HG03460 (cell line): ENCODE results near the gene FBLN7.
"Not testable (repeated sequence)": the region's sequence is repeated elsewhere in the genome, so short reads cannot be mapped to it uniquely, and the experiment has no call there.

Experiments
- ATAC-seq: cut with Tn5 transposase; IDR thresholded peaks from one replicate; pipeline ENCODE4 v1.9.1; 2021; ENCODE audit not compliant: unreplicated experiment

The FBLN7 gene

DNA sequence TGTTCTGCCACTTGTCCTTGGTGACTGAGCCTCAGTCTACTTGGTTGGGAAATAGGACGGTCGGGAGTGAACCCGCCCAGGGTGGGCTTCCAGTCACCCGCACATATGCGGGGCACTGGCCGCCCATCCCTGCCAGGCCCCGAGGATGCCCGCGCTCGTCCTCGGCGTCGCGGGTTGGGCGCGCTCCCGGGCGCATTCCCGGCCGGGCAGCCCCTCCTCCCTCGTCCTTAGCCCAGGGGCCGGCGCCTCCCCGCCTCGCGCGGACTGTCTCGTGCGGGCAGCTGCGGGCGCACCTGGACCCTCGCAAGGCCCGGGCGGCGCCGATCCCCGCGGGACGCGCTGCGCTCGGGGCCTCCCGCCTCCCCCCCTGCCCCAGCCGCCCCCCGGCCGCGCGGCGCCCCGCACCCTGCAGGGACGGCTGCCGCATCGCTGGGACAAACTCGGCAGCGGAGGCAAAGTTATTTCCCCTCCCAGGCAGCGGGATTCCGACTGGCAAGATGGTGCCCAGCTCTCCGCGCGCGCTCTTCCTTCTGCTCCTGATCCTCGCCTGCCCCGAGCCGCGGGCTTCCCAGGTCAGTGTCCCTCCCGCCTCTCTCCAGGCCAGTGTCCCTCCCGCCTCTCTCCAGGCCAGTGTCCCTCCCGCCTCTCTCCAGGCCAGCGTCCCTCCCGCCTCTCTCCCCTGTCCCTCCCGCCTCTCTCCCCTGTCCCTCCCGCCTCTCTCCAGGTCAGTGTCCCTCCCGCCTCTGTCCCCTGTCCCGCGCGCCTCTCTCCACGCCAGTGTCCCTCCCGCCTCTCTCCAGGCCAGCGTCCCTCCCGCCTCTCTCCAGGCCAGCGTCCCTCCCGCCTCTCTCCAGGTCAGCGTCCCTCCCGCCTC, at the start of gene FBLN7:
FBLN7 (plus strand) TSS at position 227 of the 874 bp plus-strand sequence; CDS start at position 498, 271 bp downstream.
- ATAC-seq, result no peak

DNA sequence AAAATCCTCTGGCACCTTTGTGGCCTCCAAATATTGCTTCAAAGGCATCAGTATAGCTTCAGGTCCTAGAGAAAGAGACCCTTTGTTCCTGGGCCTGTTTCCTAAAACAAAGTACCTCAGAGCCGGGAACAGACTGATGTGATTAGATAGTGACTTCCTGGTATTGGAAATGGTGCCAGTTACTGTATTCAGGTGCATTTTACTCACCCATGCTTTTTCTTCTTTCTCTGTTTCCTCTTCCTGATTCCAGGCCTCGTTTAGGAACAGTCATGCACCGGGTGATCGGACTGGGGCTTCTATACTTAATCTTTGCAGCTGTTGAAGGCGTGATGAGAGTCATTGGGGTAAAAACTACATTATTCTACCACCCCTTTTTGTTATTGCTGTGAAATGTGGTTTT, 48.8 kb upstream of the FBLN7 start:
- no peak for ATAC-seq

DNA sequence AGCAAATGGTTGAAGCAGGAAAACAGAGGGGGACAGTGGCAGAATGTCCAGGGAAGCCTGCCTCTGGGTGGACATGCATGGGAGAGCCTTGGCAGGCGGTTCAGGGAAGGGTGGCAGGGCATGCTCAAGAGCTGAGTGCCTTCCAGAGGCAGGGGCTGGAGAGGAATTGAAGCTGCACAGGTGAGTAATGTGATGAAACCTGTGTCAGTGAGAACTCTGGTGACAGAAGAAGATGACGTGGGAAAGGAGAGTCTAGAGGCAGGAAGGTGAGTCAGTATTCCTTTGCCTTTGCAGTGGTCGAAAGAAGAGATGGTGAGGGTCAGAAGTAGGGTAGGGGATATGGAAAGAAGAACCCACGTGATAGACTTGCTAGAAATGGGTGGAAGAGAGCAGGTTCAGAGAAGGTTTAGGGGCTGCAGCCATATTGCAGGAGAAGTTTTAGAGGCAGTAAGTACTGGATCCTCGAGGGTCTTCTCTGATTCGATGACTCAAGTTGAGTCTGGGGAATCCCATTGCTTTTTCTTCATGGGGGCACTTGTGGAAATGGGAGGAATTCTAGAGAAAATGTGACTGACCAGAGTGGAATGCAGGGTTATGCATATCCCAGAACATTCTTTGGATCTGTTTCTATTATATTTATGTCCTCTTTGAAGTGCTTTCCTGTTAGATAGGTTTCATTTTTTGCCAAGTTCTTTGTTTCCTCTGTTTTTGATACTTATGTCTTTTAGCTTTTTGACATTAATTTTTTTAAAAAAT, 45.7 kb upstream of the FBLN7 start:
- ATAC-seq, result no peak

DNA sequence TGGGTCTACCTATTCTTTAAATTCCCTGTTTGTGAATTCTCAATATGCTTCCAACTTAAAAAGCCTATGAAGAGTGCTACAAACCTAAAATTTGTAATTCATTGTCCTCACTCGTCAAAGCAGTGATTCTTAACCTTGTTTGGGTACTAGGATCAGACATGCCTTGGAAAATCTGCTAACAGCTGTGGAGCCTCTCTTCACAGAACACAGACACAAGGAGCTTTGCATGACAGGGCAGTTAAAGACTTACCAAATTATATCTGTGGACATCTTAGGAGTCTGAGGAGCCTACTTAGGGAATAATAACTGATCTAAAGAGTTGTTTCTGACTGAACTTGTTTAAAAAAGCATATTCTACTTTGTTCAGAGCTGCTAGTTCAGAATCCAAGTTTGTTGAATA, 45.0 kb upstream of the FBLN7 start:
- ATAC-seq, result no peak

- no peak for ATAC-seq
These were observed 42.5 kb upstream of the FBLN7 start for GRCh38 chr2:112095681-112096080.

- no peak for ATAC-seq
These were observed 42.1 kb upstream of the FBLN7 start for GRCh38 chr2:112096098-112096497.

- ATAC-seq, result no peak
These were observed 29.9 kb upstream of the FBLN7 start for GRCh38 chr2:112108178-112108832.

GRCh38 chr2:112109278-112109677, 28.9 kb upstream of the FBLN7 start:
- no peak for ATAC-seq

- ATAC-seq, result no peak
These were observed 27.2 kb upstream of the FBLN7 start for GRCh38 chr2:112110966-112111365.

GRCh38 chr2:112113354-112113753, 24.8 kb upstream of the FBLN7 start:
- not testable (repeated sequence) for ATAC-seq

DNA sequence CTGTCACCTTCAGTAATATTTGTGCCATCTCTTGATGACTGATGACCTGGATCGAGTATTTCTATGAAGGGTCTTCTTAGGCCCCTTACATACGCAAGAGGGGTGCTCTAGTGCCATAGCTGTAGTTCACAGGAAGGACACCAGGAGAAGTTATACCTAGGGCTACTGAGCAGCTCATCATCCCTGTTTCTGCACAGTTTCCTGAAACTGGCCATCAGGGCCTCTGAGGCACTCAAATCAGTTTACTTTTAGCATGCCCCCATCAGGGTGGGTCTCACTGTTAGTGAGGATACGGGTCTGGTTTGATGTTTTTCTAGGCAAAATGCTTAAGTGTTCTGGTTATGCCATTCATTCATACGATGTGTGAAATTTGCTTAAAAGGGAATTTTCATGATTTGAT, 20.0 kb upstream of the FBLN7 start:
- no peak for ATAC-seq

- ATAC-seq, result no peak
These were observed 16.4 kb upstream of the FBLN7 start for GRCh38 chr2:112121682-112122254.

GRCh38 chr2:112129060-112129459, 9.1 kb upstream of the FBLN7 start:
- no peak for ATAC-seq

DNA sequence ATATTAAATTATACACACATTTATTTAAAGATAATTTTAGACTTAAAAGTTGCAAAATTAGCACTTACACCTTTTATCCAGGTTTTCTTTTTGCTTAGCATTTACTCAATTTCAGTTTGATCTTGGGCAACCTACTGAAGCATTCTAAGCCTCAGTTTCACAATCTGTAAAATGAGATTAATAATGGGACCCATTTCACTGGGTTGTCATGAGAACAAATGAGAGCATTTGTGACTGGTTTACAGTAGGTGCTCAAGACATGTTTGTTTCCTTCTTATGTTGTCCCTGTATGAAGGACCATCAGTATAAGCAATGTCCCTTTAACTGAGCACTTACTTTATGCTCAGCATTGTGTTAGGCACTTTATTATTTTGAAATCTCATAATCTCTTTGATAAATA, 4.8 kb upstream of the FBLN7 start:
- no peak for ATAC-seq

- ATAC-seq, result no peak
These were observed 4.1 kb upstream of the FBLN7 start for GRCh38 chr2:112134120-112134519.

DNA sequence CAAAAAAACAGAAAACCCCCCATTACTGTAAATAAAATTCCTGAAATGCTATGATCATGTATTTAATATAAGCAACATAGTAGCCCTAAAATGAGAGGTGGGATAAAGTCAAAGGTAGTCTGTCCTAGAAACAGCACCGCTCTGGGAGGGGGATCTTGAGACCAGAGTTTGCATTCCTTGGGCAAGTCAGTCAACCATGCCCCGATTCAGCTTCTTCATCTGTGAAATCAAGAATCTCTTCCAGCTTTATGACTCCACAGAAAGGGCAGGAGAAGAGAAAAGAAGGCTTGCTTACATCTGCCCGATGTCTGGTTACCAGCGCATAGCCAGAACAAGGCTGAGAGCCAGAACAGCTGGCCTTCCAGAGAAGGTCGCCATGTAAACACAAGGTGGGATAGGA, 2.1 kb upstream of the FBLN7 start:
- ATAC-seq, result no peak

- ATAC-seq, result no peak
These were observed 548 bp upstream of the FBLN7 start for GRCh38 chr2:112137516-112138158.

DNA sequence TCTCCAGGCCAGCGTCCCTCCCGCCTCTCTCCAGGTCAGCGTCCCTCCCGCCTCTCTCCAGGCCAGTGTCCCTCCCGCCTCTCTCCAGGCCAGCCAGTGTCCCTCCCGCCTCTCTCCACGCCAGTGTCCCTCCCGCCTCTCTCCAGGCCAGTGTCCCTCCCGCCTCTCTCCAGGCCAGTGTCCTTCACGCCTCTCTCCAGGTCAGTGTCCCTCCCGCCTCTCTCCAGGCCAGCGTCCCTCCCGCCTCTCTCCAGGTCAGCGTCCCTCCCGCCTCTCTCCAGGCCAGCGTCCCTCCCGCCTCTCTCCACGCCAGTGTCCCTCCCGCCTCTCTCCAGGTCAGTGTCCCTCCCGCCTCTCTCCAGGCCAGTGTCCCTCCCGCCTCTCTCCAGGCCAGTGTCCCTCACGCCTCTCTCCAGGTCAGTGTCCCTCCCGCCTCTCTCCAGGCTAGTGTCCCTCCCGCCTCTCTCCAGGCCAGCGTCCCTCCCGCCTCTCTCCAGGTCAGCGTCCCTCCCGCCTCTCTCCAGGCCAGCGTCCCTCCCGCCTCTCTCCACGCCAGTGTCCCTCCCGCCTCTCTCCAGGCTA, 939 bp downstream of the FBLN7 start:
- not testable (repeated sequence) for ATAC-seq

GRCh38 chr2:112139661-112140204, 1.5 kb downstream of the FBLN7 start:
- not testable (repeated sequence) for ATAC-seq

GRCh38 chr2:112140205-112140802, 2.1 kb downstream of the FBLN7 start:
- no peak for ATAC-seq
